Activated T-cell treated with anti-CD3 and anti-CD28 coated beads, Interleukin-2, amount 50 U/mL, for 24 hours (primary cell): Measurements from ENCODE around the gene NMNAT2.

Source experiments
- DNase-seq: peaks from one replicate; pipeline ENCODE4 v3.0.0-alpha.2; 2020
- H3K27ac Mint-ChIP-seq: 2 replicates; pipeline ENCODE4 v1.8.0; 2020; ENCODE audit warnings: mild to moderate bottlenecking, mixed read lengths
- H3K27me3 Mint-ChIP-seq: 2 replicates; pipeline ENCODE4 v1.8.0; 2020; ENCODE audit warnings: mixed read lengths
- H3K36me3 Mint-ChIP-seq: 2 replicates; pipeline ENCODE4 v1.8.0; 2020; ENCODE audit warnings: low read depth, mixed read lengths
- H3K4me1 Mint-ChIP-seq: 2 replicates; pipeline ENCODE4 v1.8.0; 2020; ENCODE audit warnings: low read depth, mixed read lengths
- H3K4me3 Mint-ChIP-seq: 2 replicates; pipeline ENCODE4 v1.8.0; 2020; ENCODE audit warnings: mild to moderate bottlenecking, moderate library complexity, mixed read lengths
- H3K9me3 Mint-ChIP-seq: 2 replicates; pipeline ENCODE4 v1.8.0; 2020; ENCODE audit warnings: mixed read lengths

The NMNAT2 gene

DNA sequence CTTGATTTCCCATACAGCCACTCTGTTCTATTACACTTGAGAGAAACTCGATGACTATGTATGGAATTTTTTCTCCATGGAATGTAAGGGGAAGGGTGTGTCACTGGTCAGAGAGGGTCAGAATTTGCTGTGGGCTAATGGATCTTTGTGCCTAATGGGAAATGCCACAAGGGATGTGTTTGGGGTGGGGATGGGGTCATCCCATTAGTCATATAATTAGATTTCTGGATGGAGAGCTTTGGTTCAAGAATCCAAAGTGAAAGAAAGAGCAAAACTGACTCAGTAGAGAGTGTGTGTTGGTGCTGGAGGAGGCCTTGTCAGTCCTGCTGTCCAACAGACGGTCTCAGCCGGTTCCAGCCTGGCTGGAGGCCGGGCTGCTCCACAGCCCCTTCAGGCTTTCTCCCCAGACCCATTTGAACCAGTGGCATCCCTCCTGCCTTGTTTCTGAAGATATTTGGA, 145.8 kb downstream of the NMNAT2 start:
- Mint-ChIP-seq H3K27ac (no peak overlapping the region), H3K4me3 (no peak overlapping the region), H3K36me3 (no peaks in the 10 kb centered on the region), H3K27me3 (peaks cover 4% of the 10 kb centered on the region), H3K9me3 (no peaks in the 10 kb centered on the region), H3K4me1 (no peaks in the 10 kb centered on the region)
- DNase-seq, result no peak

DNA sequence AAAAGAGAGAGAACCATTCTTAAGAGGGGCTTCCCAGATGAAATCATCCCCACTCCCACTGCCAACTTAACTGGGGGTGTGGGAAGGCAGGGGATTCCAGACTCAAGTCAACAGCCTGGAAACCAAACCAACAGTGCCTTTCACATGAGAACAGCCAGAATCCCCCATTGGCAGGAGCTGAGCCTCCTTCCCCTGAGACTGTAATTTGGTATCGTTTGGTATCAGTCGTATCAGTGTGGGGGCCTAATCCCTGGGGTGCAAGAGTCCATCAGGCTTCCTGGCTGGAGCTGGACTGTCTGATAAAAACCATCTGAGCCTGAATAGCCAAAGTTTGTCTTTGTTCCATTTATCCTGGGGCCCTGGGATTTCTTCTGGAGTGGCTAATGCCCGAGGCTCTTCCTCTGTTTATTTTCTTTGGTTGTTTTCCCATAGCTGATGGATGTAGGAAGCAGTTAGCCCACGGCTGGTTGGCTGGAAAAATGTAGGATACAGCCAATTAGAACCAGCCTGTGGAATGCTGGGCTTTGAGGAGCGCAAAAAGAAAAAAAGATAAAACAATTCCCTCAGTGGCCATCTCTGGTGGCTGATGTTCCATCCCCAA, 147.5 kb downstream of the NMNAT2 start:
- Mint-ChIP-seq H3K4me1 (no peaks in the 10 kb centered on the region), H3K4me3 (no peak overlapping the region), H3K36me3 (no peaks in the 10 kb centered on the region), H3K9me3 (no peaks in the 10 kb centered on the region), H3K27me3 (peaks cover 9% of the 10 kb centered on the region), H3K27ac (no peak overlapping the region)
- DNase-seq, result no peak

DNA sequence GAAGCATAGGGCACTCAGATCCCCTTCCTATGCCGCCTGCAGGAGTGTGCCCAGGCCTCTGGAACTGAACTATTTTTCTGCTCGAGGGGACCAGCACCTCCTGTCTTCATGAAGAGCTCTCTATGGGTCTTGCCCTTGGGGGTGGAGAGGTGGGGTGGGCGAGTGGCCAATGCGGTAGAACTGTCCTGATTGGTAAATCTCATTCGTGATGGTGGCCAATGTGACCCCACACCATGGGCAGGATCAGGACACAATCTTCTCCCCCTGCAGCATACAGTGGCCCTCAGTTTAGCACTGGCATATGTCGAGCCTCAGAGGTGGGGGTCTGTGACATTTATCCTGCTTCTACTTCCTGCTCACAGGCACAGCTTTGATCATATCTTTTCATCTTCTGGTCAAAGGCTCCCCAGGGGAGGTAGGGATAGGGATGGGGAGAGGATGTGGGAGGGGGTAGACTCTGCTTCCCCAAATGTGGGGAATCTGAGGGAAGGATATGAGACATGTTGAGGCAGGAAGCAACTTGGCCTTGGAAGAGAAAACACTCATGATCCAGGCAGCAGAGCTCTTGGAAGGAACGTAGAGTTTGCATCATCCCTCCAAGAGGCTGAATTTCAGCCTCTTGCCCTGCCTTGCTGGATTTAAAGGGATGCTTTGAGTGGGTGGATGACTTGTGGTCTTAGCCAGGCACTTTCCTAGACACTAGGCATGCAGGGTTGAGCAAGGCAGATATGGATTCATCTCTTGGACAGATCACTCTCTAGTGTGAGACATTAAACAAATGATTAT, 150.3 kb downstream of the NMNAT2 start:
- Mint-ChIP-seq H3K4me3 (no peak overlapping the region), H3K9me3 (no peaks in the 10 kb centered on the region), H3K36me3 (no peaks in the 10 kb centered on the region), H3K4me1 (no peaks in the 10 kb centered on the region), H3K27ac (no peak overlapping the region), H3K27me3 (peaks cover 13% of the 10 kb centered on the region)
- DNase-seq, result no peak

DNA sequence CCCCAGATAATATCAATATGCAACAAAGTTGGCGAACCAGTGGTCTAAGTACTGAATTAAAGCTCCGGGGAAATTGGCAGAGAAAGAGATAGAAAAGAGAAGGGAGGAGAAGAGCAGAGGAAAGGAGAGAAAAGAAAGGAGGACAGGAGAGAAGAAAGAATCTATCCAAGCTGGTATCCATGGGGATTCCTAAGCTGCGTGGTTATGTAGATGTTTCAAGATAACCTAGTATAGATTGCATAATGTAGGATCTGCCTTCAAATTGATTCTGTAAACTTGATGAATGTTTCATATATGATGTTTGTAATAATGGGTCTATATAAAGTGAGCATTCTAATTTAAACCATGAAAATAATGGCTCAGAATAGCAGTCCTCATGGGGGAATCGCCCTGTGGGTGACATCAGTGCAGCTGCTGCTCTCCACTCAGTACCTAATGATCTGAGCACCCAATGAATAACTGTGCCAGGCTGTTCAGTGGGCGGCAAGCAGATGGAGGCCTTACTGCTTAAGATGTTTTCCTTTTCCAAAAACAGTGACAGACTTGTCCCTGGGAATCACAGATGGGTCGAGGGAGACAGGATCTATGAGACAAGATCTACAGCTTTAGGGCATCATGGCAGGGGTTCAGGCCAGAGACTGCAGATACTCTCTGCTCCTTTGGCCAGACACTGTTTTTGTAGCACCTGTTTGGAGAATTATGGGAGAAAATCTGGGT, 154.1 kb downstream of the NMNAT2 start:
- Mint-ChIP-seq H3K4me3 (no peak overlapping the region), H3K9me3 (no peaks in the 10 kb centered on the region), H3K36me3 (no peaks in the 10 kb centered on the region), H3K4me1 (no peaks in the 10 kb centered on the region), H3K27me3 (peaks cover 32% of the 10 kb centered on the region), H3K27ac (no peak overlapping the region)
- no peak for DNase-seq

DNA sequence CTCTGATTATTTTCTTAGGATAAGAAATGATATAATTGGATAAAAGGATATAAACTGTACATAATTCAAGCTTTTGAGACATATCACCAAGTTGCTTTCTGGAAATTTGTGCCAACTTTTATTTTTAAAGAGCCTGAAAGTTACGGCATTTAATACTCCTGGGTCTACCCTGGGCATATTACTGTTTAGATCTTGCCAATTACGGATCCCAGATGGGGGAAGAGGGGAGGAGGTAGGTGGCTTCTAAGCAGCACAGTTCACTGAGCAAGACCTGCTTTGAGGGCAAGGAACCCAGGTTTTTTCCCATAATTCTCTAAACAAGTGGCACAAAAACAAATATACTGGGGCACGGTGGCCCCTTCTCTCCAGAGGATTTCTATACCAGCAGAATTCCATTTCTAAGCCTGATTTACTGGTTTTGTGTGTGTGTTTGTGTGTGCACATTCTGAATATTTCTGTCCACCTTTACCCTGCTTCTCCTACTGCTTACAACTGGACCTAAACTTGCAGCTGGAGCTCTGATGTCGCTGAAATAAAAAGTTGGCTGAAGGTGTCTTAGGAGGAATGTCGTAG, 155.5 kb downstream of the NMNAT2 start:
- DNase-seq, result no peak
- no peaks in the 10 kb centered on the region for H3K4me1 Mint-ChIP-seq
- H3K27me3 Mint-ChIP-seq, result peaks cover 38% of the 10 kb centered on the region
- no peak overlapping the region for H3K4me3 Mint-ChIP-seq
- H3K36me3 Mint-ChIP-seq, result no peaks in the 10 kb centered on the region
- no peak overlapping the region for H3K27ac Mint-ChIP-seq
- no peaks in the 10 kb centered on the region for H3K9me3 Mint-ChIP-seq

DNA sequence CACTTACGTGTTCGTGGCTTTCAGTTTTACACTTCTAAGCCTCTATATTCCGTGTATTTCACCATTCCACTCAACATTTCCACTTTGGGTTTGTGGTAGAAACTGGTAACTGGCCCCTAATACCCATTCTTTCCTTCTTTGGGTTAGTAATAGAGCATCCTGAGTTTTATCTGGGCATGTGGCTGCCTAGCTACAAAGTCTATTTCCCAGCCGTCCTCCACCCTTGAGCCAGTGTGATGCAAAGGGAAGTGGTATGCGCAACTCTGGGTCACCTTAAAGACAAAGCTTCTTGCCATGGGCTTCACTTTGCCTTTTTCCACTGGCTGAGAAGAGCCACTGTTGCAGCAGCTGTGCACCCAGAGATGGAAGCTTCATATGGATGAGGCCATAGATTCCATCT, 158.3 kb downstream of the NMNAT2 start:
- no peak overlapping the region for H3K27ac Mint-ChIP-seq
- H3K4me1 Mint-ChIP-seq, result no peaks in the 10 kb centered on the region
- no peaks in the 10 kb centered on the region for H3K36me3 Mint-ChIP-seq
- no peak for DNase-seq
- no peaks in the 10 kb centered on the region for H3K9me3 Mint-ChIP-seq
- peaks cover 33% of the 10 kb centered on the region for H3K27me3 Mint-ChIP-seq
- no peak overlapping the region for H3K4me3 Mint-ChIP-seq

DNA sequence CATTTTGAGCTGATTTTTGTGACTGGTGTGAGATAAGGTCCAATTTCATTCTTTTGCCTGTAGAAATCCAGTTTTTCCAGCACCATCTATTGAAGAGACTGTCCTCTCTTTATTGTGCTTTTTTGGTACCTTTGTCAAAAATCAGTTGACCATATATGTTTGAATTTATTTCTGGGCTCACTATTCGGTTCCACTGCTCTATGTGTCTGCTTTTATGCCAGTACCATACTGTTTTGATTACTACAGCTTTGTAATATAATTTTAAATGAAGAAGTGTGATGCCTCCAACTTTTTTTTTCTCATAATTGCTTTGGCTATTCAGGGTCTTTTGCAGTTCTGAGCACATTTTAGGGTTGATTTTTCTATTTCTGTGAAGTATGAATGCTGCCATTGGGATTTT, 163.1 kb downstream of the NMNAT2 start:
- H3K27ac Mint-ChIP-seq, result no peak overlapping the region

DNA sequence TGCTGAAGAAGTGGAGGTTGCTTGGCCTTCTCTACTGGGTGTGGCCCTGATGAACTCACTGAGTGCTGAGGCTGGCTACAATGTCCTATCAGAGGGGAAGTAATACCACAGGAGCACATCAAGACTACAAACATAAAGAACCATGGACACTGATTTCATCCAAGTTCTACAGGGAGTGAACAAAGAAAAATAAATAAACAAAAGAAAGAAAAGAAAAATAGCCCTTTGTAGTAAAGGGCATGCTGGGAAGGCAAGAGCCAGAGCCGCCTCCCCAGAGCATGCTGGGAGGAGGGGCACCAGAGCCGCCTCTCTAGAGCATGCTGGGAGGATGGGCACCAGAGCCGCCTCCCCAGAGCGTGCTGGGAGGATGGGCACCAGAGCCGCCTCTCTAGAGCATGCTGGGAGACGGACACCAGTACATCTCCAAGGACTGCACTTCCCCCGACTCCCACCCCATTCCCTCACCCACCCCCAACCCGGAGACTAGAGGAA, 166.2 kb downstream of the NMNAT2 start:
- H3K27ac Mint-ChIP-seq, result no peak overlapping the region
- no peak for DNase-seq
- no peaks in the 10 kb centered on the region for H3K4me1 Mint-ChIP-seq
- no peak overlapping the region for H3K4me3 Mint-ChIP-seq
- peaks cover 19% of the 10 kb centered on the region for H3K27me3 Mint-ChIP-seq
- H3K36me3 Mint-ChIP-seq, result no peaks in the 10 kb centered on the region
- H3K9me3 Mint-ChIP-seq, result no peaks in the 10 kb centered on the region

More for the DNA sequence above, 163.1 kb downstream of the NMNAT2 start:
- Mint-ChIP-seq H3K4me3 (no peak overlapping the region), H3K27me3 (peaks cover 25% of the 10 kb centered on the region), H3K9me3 (no peaks in the 10 kb centered on the region), H3K4me1 (no peaks in the 10 kb centered on the region), H3K36me3 (no peaks in the 10 kb centered on the region)
- no peak for DNase-seq

DNA sequence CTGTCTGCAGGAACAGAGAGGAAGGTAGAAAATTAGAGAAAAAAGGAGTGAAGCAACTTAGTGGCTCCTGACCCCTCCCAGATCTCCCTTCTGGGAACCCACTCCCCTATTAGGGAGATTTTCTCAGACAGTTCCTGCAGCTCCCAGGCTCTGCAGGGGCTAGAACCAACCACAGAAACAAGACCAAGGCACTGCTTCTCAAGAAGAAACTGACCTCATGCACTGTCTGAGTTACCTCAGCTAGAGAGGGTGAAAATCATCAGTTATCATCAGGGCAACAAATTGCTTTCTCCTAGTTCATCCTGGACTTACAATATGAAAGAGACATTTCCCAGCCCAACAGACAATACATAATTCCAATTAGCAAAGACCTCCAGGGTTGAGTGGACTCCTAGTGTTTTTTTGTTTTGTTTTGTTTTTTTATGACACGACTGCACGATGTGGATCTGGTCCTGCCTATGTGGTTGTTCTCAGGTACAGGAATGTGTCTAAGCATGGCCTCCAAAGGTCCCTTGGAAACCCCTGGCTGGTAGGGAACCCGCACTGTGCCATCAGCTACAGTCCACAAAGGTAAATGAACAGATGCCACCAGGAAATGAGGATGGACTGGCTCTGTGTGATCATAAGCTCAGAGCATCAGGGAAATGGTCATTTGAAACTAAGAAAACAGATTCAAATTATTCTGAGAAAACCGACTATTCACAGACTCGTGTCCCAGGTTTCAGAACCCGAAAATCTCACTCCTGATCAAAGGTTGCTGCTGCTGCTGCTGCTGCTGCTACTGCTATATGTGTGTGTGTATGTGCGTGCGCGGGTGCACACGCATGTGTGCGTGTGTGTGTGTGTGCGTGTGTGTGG, 166.8 kb downstream of the NMNAT2 start:
- DNase-seq, result no peak
- Mint-ChIP-seq H3K27ac (no peak overlapping the region), H3K27me3 (peaks cover 22% of the 10 kb centered on the region), H3K9me3 (no peaks in the 10 kb centered on the region), H3K4me1 (no peaks in the 10 kb centered on the region), H3K36me3 (no peaks in the 10 kb centered on the region), H3K4me3 (no peak overlapping the region)

DNA sequence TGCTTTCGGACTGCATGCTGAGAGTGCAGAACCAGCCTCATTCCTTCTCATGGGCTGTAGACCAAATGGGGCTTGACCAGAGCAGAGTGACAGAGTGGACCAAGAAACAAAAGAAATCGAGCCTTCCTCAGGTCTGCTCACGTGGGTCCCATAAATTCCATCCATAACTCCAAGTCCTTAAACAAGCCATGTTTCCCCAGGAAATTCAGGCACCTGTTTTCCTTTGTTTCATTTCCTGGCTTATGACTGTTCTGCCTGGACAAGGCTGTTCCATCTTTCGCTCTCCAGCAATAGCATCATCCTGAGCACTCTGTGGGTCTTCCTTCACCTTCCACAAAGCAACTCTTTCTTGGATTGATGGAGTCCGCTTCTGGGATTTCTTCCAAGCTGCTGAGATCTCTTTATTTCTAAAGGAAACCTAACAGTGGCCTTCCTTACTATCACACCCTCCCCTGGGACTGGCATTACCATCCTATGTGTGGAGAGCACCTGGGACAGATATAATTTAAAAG, 168.2 kb downstream of the NMNAT2 start:
- no peaks in the 10 kb centered on the region for H3K4me1 Mint-ChIP-seq
- H3K9me3 Mint-ChIP-seq, result no peaks in the 10 kb centered on the region
- peaks cover 30% of the 10 kb centered on the region for H3K27me3 Mint-ChIP-seq
- no peak overlapping the region for H3K4me3 Mint-ChIP-seq
- no peak for DNase-seq
- H3K36me3 Mint-ChIP-seq, result no peaks in the 10 kb centered on the region
- no peak overlapping the region for H3K27ac Mint-ChIP-seq

DNA sequence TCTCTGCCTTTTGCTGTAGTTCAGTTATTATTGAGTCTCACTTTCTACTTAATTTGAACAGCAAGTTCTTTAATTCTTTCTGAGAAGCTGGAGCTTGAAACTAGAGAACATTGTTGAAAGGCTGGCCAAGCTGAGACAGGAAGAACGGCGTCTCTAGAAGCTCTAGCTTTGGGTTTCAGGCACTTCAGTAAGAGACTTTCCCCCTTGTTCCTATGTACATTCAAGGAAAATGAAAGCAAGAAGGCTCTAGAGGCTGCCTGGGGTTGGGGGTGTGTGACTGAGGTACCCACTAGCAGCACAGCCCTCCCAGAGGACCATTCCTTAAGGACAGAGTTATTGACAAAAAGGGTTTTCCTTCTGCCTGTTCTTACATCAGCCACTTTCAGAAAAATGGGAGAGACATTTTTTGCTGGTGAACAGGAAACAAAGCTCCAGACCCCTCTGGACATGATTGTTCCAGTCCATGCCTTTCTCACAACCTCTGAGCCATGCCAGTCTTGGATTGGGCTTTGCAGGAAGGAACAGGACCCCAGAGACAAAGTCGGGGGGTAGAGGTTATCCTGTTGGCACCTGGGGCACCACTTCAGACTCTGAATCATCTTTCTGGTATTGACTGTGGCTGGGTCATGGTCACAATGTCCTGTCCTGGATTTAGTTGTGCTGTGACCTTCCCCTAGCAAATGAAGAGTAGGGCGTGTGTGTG, 169.0 kb downstream of the NMNAT2 start:
- no peaks in the 10 kb centered on the region for H3K36me3 Mint-ChIP-seq
- peaks cover 30% of the 10 kb centered on the region for H3K27me3 Mint-ChIP-seq
- no peak overlapping the region for H3K27ac Mint-ChIP-seq
- H3K4me3 Mint-ChIP-seq, result no peak overlapping the region
- DNase-seq, result no peak
- no peaks in the 10 kb centered on the region for H3K4me1 Mint-ChIP-seq
- no peaks in the 10 kb centered on the region for H3K9me3 Mint-ChIP-seq

DNA sequence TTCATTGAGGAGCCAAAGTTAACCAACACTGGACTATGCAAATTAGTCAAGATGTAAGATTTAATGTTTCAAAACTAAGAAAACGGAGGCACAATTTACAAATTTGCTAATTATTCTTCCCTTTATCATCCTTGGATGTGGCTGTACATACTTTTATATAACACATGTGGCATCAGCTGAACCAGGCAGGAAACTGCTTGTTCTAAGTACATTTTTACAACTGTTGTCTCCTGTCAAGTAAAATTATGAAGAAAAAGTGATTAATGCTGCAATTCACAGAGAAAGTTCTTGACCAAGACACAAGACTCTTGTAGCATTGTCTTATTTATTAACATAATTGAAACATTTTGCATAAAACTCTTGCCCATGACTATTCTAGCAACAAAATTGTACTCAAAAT, 170.2 kb downstream of the NMNAT2 start:
- Mint-ChIP-seq H3K4me3 (no peak overlapping the region), H3K36me3 (no peaks in the 10 kb centered on the region), H3K4me1 (no peaks in the 10 kb centered on the region), H3K9me3 (no peaks in the 10 kb centered on the region), H3K27ac (no peak overlapping the region), H3K27me3 (peaks cover 30% of the 10 kb centered on the region)
- DNase-seq, result no peak

DNA sequence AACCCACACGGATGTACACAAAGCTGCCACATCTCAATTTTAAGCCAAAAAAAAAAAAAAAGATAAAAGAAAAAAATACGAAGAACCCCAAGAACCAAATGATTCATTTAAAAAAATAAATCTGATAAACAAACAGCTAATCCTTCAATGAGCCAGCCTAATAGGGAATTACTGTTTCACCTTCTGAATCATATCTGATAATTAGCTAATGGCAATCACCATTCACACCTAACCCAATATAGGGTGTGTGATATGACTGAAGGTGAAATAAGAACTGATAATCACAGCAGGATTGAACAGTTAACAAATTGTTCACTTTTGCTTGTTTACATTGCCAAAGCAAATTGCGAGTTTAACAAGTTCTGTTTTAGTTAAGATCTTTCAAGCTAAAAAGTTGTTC, 170.7 kb downstream of the NMNAT2 start:
- peaks cover 30% of the 10 kb centered on the region for H3K27me3 Mint-ChIP-seq
- H3K36me3 Mint-ChIP-seq, result no peaks in the 10 kb centered on the region

More for the DNA sequence above, 170.7 kb downstream of the NMNAT2 start:
- H3K27ac Mint-ChIP-seq, result no peak overlapping the region
- H3K9me3 Mint-ChIP-seq, result no peaks in the 10 kb centered on the region
- DNase-seq, result no peak
- H3K4me1 Mint-ChIP-seq, result no peaks in the 10 kb centered on the region
- H3K4me3 Mint-ChIP-seq, result no peak overlapping the region
